CD4-positive, CD25-positive, alpha-beta regulatory T cell (primary cell): ENCODE results near the gene MBD6. TPM values are rescaled to one million over a fixed set of nuclear protein-coding genes. Genes with fewer than 3 reads are reported as not detected.
"Not testable (repeated sequence)": the region's sequence is repeated elsewhere in the genome, so short reads cannot be mapped to it uniquely, and the experiment has no call there.

Source experiments
- ATAC-seq, 2 donors: fragments of 150-1000 bp; cut with Tn5 transposase; one replicate each; pipeline ENCODE4 v1.10.0; 2021; ENCODE audit warnings: low read depth in 2 of 2, moderate number of reproducible peaks in 2 of 2, moderate library complexity in 1 of 2
- DNase-seq, 3 donors: peaks; one replicate each; pipeline versions ENCODE4 v3.0.0 to v3.0.0-alpha.2; 2012 to 2022; ENCODE audit warnings: mixed read lengths in 1 of 3
- H3K27ac ChIP-seq: one replicate; pipeline ENCODE4 v1.7.0; 2013; ENCODE audit warnings: mild to moderate bottlenecking, low read length; ENCODE audit not compliant: insufficient read depth, poor library complexity, severe bottlenecking
- H3K27me3 ChIP-seq: one replicate; pipeline ENCODE4 v1.7.0; 2013; ENCODE audit warnings: low read length; ENCODE audit not compliant: control insufficient read depth, insufficient read depth
- H3K36me3 ChIP-seq: one replicate; pipeline ENCODE4 v1.7.0; 2013; ENCODE audit warnings: mild to moderate bottlenecking, low read length, moderate library complexity; ENCODE audit not compliant: control insufficient read depth, insufficient read depth
- H3K4me1 ChIP-seq: 2 replicates; pipeline ENCODE4 v1.7.0; 2013; ENCODE audit warnings: mild to moderate bottlenecking, low read length; ENCODE audit not compliant: insufficient read depth, control insufficient read depth, poor library complexity, severe bottlenecking
- H3K4me3 ChIP-seq: one replicate; pipeline ENCODE4 v1.7.0; 2013; ENCODE audit warnings: low read depth, mild to moderate bottlenecking, low read length, moderate library complexity
- H3K9me3 ChIP-seq, 2 experiments: 1 replicate in 1 of 2; 2 replicates in 1 of 2; pipeline ENCODE4 v1.7.0; 2013; ENCODE audit warnings: low read length in 2 of 2, mild to moderate bottlenecking in 1 of 2, moderate library complexity in 1 of 2; ENCODE audit not compliant: control insufficient read depth in 2 of 2
- H3K27ac Mint-ChIP-seq, 3 donors: one replicate each; pipeline ENCODE4 v1.8.0; 2020 to 2022; ENCODE audit warnings: mild to moderate bottlenecking in 3 of 3, mixed read lengths in 3 of 3, moderate library complexity in 2 of 3
- H3K27me3 Mint-ChIP-seq: one replicate; pipeline ENCODE4 v1.8.0; 2022; ENCODE audit warnings: mild to moderate bottlenecking, mixed read lengths
- H3K36me3 Mint-ChIP-seq: one replicate; pipeline ENCODE4 v1.8.0; 2020; ENCODE audit warnings: mixed read lengths
- H3K4me1 Mint-ChIP-seq, 4 donors: one replicate each; pipeline ENCODE4 v1.8.0; 2020 to 2022; ENCODE audit warnings: mixed read lengths in 4 of 4, mild to moderate bottlenecking in 1 of 4
- H3K4me3 Mint-ChIP-seq, 4 donors: one replicate each; pipeline ENCODE4 v1.8.0; 2020 to 2022; ENCODE audit warnings: mild to moderate bottlenecking in 4 of 4, mixed read lengths in 4 of 4, moderate library complexity in 3 of 4
- H3K9me3 Mint-ChIP-seq, 7 donors: one replicate each; pipeline ENCODE4 v1.8.0; 2020 to 2022; ENCODE audit warnings: mixed read lengths in 7 of 7, mild to moderate bottlenecking in 3 of 7, moderate library complexity in 2 of 7
- polyA plus RNA-seq, 4 donors: library from polyadenylated mRNA; unstranded; fragments of 300-500 nt; fragmentation: Illumina TruSeq; gene quantifications; one replicate each; pipeline ENCODE4 v1.2.3, GENCODE V29; 2021
- total RNA-seq: library from RNA; stranded (reverse); gene quantifications from one replicate; pipeline ENCODE4 v1.2.3, GENCODE V29; 2022

The MBD6 gene
- total and polyA plus RNA-seq, 5 donors from 2014 or later: 1.8 to 104 (median 2.3) TPM

GRCh38 chr12:57491393-57492280 lies 31.0 kb upstream of the MBD6 start:
- Mint-ChIP-seq H3K4me3 (peak overlapping the region in 3 of 4 donors; percentile 7 to 59 (median 8)), H3K27ac (peak overlapping the region; percentile 2 to 96 (median 88)), H3K36me3 (peaks cover 24% of the 10 kb centered on the region), H3K27me3 (peaks cover 4% of the 10 kb centered on the region), H3K9me3 (no peaks in the 10 kb centered on the region), H3K4me1 (peaks cover 11 to 32% (median 24%) of the 10 kb centered on the region in 4 donors)
- Histone ChIP-seq H3K4me1 (peaks cover 20% of the 10 kb centered on the region), H3K27me3 (no peaks in the 10 kb centered on the region), H3K9me3 (no peaks in the 10 kb centered on the region), H3K27ac (no peak overlapping the region), H3K36me3 (peaks cover 35% of the 10 kb centered on the region), H3K4me3 (no peak overlapping the region)
- no peak for ATAC-seq
- DNase-seq: peak in 1 of 3 donors; percentile 32

GRCh38 chr12:57495051-57495701 lies 27.4 kb upstream of the MBD6 start:
- not testable (repeated sequence) for H3K4me1 ChIP-seq, H3K27ac ChIP-seq, ATAC-seq, H3K4me3 ChIP-seq, H3K27me3 Mint-ChIP-seq, H3K27me3 ChIP-seq, H3K4me3 Mint-ChIP-seq, H3K27ac Mint-ChIP-seq, H3K9me3 Mint-ChIP-seq, H3K9me3 ChIP-seq, DNase-seq
- Mint-ChIP-seq H3K36me3 (peaks cover 40% of the 10 kb centered on the region), H3K4me1 (peaks cover 5 to 19% (median 14%) of the 10 kb centered on the region in 4 donors)
- peaks cover 43% of the 10 kb centered on the region for H3K36me3 ChIP-seq

GRCh38 chr12:57496822-57497221 lies 25.8 kb upstream of the MBD6 start:
- H3K27ac ChIP-seq: no peak overlapping the region
- no peaks in the 10 kb centered on the region for H3K9me3 Mint-ChIP-seq
- no peaks in the 10 kb centered on the region for H3K27me3 ChIP-seq
- peaks cover 43% of the 10 kb centered on the region for H3K36me3 Mint-ChIP-seq
- H3K4me1 ChIP-seq: no peaks in the 10 kb centered on the region
- DNase-seq: no peak
- H3K36me3 ChIP-seq: peaks cover 42% of the 10 kb centered on the region
- no peak overlapping the region for H3K4me3 ChIP-seq
- no peak for ATAC-seq
- peak overlapping the region in 1 of 3 donors; percentile 22 for H3K27ac Mint-ChIP-seq
- H3K4me3 Mint-ChIP-seq: no peak overlapping the region
- H3K27me3 Mint-ChIP-seq: no peaks in the 10 kb centered on the region
- no peaks in the 10 kb centered on the region for H3K9me3 ChIP-seq
- peaks cover 0 to 19% (median 8%) of the 10 kb centered on the region in 4 donors for H3K4me1 Mint-ChIP-seq

GRCh38 chr12:57497223-57498131 lies 25.1 kb upstream of the MBD6 start:
- no peak overlapping the region for H3K4me3 ChIP-seq
- H3K9me3 ChIP-seq: no peaks in the 10 kb centered on the region
- peaks cover 0 to 19% (median 9%) of the 10 kb centered on the region in 4 donors for H3K4me1 Mint-ChIP-seq
- no peak overlapping the region for H3K27ac ChIP-seq
- H3K27me3 Mint-ChIP-seq: no peaks in the 10 kb centered on the region
- peak overlapping the region in 2 of 3 donors; percentile 42 to 52 for H3K27ac Mint-ChIP-seq
- H3K4me1 ChIP-seq: no peaks in the 10 kb centered on the region
- ATAC-seq: no peak
- no peaks in the 10 kb centered on the region for H3K9me3 Mint-ChIP-seq
- peaks cover 48% of the 10 kb centered on the region for H3K36me3 Mint-ChIP-seq
- H3K36me3 ChIP-seq: peaks cover 46% of the 10 kb centered on the region
- H3K27me3 ChIP-seq: no peaks in the 10 kb centered on the region
- H3K4me3 Mint-ChIP-seq: peak overlapping the region in 1 of 4 donors; percentile 24
- DNase-seq: no peak

- no peaks in the 10 kb centered on the region for H3K27me3 ChIP-seq
- Mint-ChIP-seq H3K4me3 (no peak overlapping the region), H3K9me3 (no peaks in the 10 kb centered on the region), H3K27me3 (no peaks in the 10 kb centered on the region), H3K27ac (peak overlapping the region in 2 of 3 donors; percentile 42), H3K36me3 (peaks cover 46% of the 10 kb centered on the region), H3K4me1 (peaks cover 0 to 14% (median 9%) of the 10 kb centered on the region in 4 donors)
- H3K36me3 ChIP-seq: peaks cover 46% of the 10 kb centered on the region
- H3K9me3 ChIP-seq: no peaks in the 10 kb centered on the region
- no peak for DNase-seq
- no peaks in the 10 kb centered on the region for H3K4me1 ChIP-seq
- no peak overlapping the region for H3K27ac ChIP-seq
- no peak overlapping the region for H3K4me3 ChIP-seq
- no peak for ATAC-seq
Measured at GRCh38 chr12:57498132-57498502, 24.5 kb upstream of the MBD6 start.

GRCh38 chr12:57498571-57498970 lies 24.1 kb upstream of the MBD6 start:
- H3K36me3 ChIP-seq: peaks cover 48% of the 10 kb centered on the region
- no peak overlapping the region for H3K4me3 ChIP-seq
- H3K27me3 Mint-ChIP-seq: no peaks in the 10 kb centered on the region
- peaks cover 47% of the 10 kb centered on the region for H3K36me3 Mint-ChIP-seq
- no peaks in the 10 kb centered on the region for H3K9me3 Mint-ChIP-seq
- no peaks in the 10 kb centered on the region for H3K27me3 ChIP-seq
- H3K4me3 Mint-ChIP-seq: peak overlapping the region in 1 of 4 donors; percentile 21
- ATAC-seq: no peak
- H3K27ac ChIP-seq: no peak overlapping the region
- peaks cover 0 to 14% (median 9%) of the 10 kb centered on the region in 4 donors for H3K4me1 Mint-ChIP-seq
- H3K27ac Mint-ChIP-seq: peak overlapping the region in 1 of 3 donors; percentile 20
- no peak for DNase-seq
- no peaks in the 10 kb centered on the region for H3K4me1 ChIP-seq
- H3K9me3 ChIP-seq: no peaks in the 10 kb centered on the region

DNA sequence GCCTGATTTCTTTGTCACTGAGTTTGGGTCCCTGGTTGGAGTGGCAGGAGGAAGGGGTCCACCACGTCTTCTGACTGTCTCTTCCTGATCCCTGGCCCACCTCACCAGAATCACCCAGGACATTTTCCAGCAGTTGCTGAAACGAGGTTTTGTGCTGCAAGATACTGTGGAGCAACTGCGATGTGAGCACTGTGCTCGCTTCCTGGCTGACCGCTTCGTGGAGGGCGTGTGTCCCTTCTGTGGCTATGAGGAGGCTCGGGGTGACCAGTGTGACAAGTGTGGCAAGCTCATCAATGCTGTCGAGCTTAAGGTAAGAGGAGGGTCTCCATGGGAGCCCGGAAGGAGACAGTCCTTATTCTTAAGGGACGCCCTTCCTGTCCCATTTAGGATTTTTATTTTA lies 22.4 kb upstream of the MBD6 start:
- H3K27me3 ChIP-seq: no peaks in the 10 kb centered on the region
- peaks cover 59% of the 10 kb centered on the region for H3K36me3 ChIP-seq
- no peaks in the 10 kb centered on the region for H3K9me3 ChIP-seq
- Mint-ChIP-seq H3K4me1 (peaks cover 0 to 14% (median 9%) of the 10 kb centered on the region in 4 donors), H3K36me3 (peaks cover 56% of the 10 kb centered on the region), H3K27ac (peak overlapping the region in 1 of 3 donors; percentile 27), H3K9me3 (no peaks in the 10 kb centered on the region), H3K4me3 (no peak overlapping the region), H3K27me3 (no peaks in the 10 kb centered on the region)
- ATAC-seq: no peak
- DNase-seq: no peak
- H3K4me3 ChIP-seq: no peak overlapping the region
- no peak overlapping the region for H3K27ac ChIP-seq
- H3K4me1 ChIP-seq: no peaks in the 10 kb centered on the region
